HG03196 (cell line): ENCODE measurements around the gene SNCG.
A peak's percentile ranks its signal among the peaks of the same experiment; 100 is the strongest.

Experiments used
- ATAC-seq: cut with Tn5 transposase; IDR thresholded peaks from one replicate; pipeline ENCODE4 v1.9.1; 2021; ENCODE audit not compliant: unreplicated experiment

SNCG gene

GRCh38 chr10:86960003-86960862 lies 1.8 kb downstream of the SNCG start:
- no peak for ATAC-seq

GRCh38 chr10:86960863-86961434 lies 2.5 kb downstream of the SNCG start:
- no peak for ATAC-seq

- ATAC-seq = no peak
These were observed 3.2 kb downstream of the SNCG start for GRCh38 chr10:86961481-86962091.

- no peak for ATAC-seq
These were observed 4.0 kb downstream of the SNCG start for GRCh38 chr10:86962136-86962980.

- ATAC-seq = no peak
These were observed 4.5 kb downstream of the SNCG start for GRCh38 chr10:86962981-86963310.

GRCh38 chr10:86963341-86963919 lies 5.0 kb downstream of the SNCG start:
- ATAC-seq = no peak

GRCh38 chr10:86964061-86964846 lies 5.9 kb downstream of the SNCG start:
- no peak for ATAC-seq

GRCh38 chr10:86964847-86965190 lies 6.4 kb downstream of the SNCG start:
- no peak for ATAC-seq

GRCh38 chr10:86965986-86966654 lies 7.7 kb downstream of the SNCG start:
- peak; percentile 1 for ATAC-seq

GRCh38 chr10:86967481-86967941 lies 9.1 kb downstream of the SNCG start:
- ATAC-seq = no peak

GRCh38 chr10:86968271-86968993 lies 10.0 kb downstream of the SNCG start, which contains the start of gene ADIRF:
Gene ADIRF (plus strand): TSS chr10:86968482. CDS start chr10:86968545, 63 bp downstream.
- no peak for ATAC-seq

GRCh38 chr10:86968994-86969355 lies 10.6 kb downstream of the SNCG start:
- ATAC-seq = no peak

- ATAC-seq = no peak
These were observed 11.1 kb downstream of the SNCG start for GRCh38 chr10:86969421-86970041.

- no peak for ATAC-seq
These were observed 12.0 kb downstream of the SNCG start for GRCh38 chr10:86970162-86970981.

- ATAC-seq = no peak
These were observed 12.5 kb downstream of the SNCG start for GRCh38 chr10:86970982-86971231.

GRCh38 chr10:86971232-86971991 lies 13.0 kb downstream of the SNCG start:
- peak; percentile 78 for ATAC-seq
